HEK293 (cell line): ENCODE results near the gene NAV2.

Experiments used
- CTCF ChIA-PET: fragments of 350-600 bp; formaldehyde crosslinking; extraction: SDS; loops from one replicate; lab custom pipeline; 2021; ENCODE audit warnings: antibody characterized with exemption; lab: Yijun Ruan, JAX
- POLR2A ChIA-PET: fragments of 300-600 bp; formaldehyde crosslinking; extraction: SDS; loops from one replicate; lab custom pipeline; 2020; ENCODE audit warnings: antibody characterized with exemption, inconsistent platforms; lab: Yijun Ruan, JAX
- H3K27ac ChIP-seq: fragments of 200-500 bp; sonication (Bioruptor generic); 2 replicates; pipeline ENCODE4 v1.5.1; 2014; ENCODE audit warnings: low read depth, low read length, control low read depth, inconsistent platforms; ENCODE audit errors: extremely low read depth
- H3K36me3 ChIP-seq, 2 experiments: fragments of 200-500 bp in 1 of 2; sonication (Bioruptor generic) in 1 of 2; 1 replicate in 1 of 2; 2 replicates in 1 of 2; pipeline ENCODE4 v1.5.1; 2014 to 2017; ENCODE audit warnings: inconsistent platforms in 2 of 2, low read length in 2 of 2; ENCODE audit not compliant: control insufficient read depth in 2 of 2, insufficient read depth in 1 of 2
- H3K4me1 ChIP-seq: fragments of 200-500 bp; sonication (Bioruptor generic); 2 replicates; pipeline ENCODE4 v1.5.1; 2014; ENCODE audit warnings: mild to moderate bottlenecking, low read length, inconsistent platforms; ENCODE audit not compliant: control insufficient read depth, insufficient read depth
- H3K4me3 ChIP-seq: 2 replicates; pipeline ENCODE4 v1.5.1; 2011; ENCODE audit warnings: low read depth, mild to moderate bottlenecking, control low read depth, low read length, moderate library complexity
- H3K9me3 ChIP-seq: fragments of 200-500 bp; sonication (Bioruptor generic); 2 replicates; pipeline ENCODE4 v1.5.1; 2014; ENCODE audit warnings: low read depth, low read length, inconsistent platforms; ENCODE audit not compliant: control insufficient read depth, insufficient read depth
- BCL6B ChIP-seq: fragments of 450-650 bp; formaldehyde crosslinking; IDR thresholded peaks from 2 replicates; pipeline ENCODE4 v1.5.1; 2017; ENCODE audit warnings: missing biosample characterization, missing genetic modification characterization
- EGR2 ChIP-seq: fragments of 450-650 bp; formaldehyde crosslinking; IDR thresholded peaks from 2 replicates; pipeline ENCODE4 v1.5.1; 2016; ENCODE audit warnings: low read depth, missing biosample characterization, missing genetic modification characterization
- KLF10 ChIP-seq: fragments of 450-650 bp; IDR thresholded peaks from 2 replicates; pipeline ENCODE4 v1.5.1; 2018; ENCODE audit warnings: missing biosample characterization, mild to moderate bottlenecking, missing genetic modification characterization
- RBAK ChIP-seq: fragments of 450-650 bp; formaldehyde crosslinking; IDR thresholded peaks from 2 replicates; pipeline ENCODE4 v1.5.1; 2016; ENCODE audit warnings: missing biosample characterization, missing genetic modification characterization
- SCRT2 ChIP-seq: fragments of 450-650 bp; formaldehyde crosslinking; IDR thresholded peaks from 2 replicates; pipeline ENCODE4 v1.5.1; 2016; ENCODE audit warnings: missing biosample characterization, missing genetic modification characterization
- TSHZ1 ChIP-seq: fragments of 450-650 bp; formaldehyde crosslinking; IDR thresholded peaks from 2 replicates; pipeline ENCODE4 v1.5.1; 2016; ENCODE audit warnings: missing biosample characterization, missing genetic modification characterization, borderline replicate concordance
- ZBTB21 ChIP-seq: fragments of 450-650 bp; formaldehyde crosslinking; IDR thresholded peaks from 2 replicates; pipeline ENCODE4 v1.5.1; 2017; ENCODE audit warnings: missing biosample characterization, missing genetic modification characterization
- ZBTB8A ChIP-seq: fragments of 450-650 bp; formaldehyde crosslinking; IDR thresholded peaks from 2 replicates; pipeline ENCODE4 v1.5.1; 2016; ENCODE audit warnings: missing biosample characterization, missing genetic modification characterization
- ZFP3 ChIP-seq: fragments of 450-650 bp; formaldehyde crosslinking; IDR thresholded peaks from 2 replicates; pipeline ENCODE4 v1.5.1; 2016; ENCODE audit warnings: low read depth, missing biosample characterization, missing genetic modification characterization
- ZNF239 ChIP-seq: fragments of 450-650 bp; formaldehyde crosslinking; IDR thresholded peaks from 2 replicates; pipeline ENCODE4 v1.5.1; 2016; ENCODE audit warnings: missing biosample characterization, missing genetic modification characterization
- ZNF423 ChIP-seq: fragments of 450-650 bp; formaldehyde crosslinking; IDR thresholded peaks from 2 replicates; pipeline ENCODE4 v1.5.1; 2016; ENCODE audit warnings: missing biosample characterization, missing genetic modification characterization
- ZNF514 ChIP-seq: fragments of 450-650 bp; formaldehyde crosslinking; IDR thresholded peaks from 2 replicates; pipeline ENCODE4 v1.5.1; 2016; ENCODE audit warnings: missing biosample characterization, missing genetic modification characterization
- ZNF558 ChIP-seq: fragments of 450-650 bp; formaldehyde crosslinking; IDR thresholded peaks from 2 replicates; pipeline ENCODE4 v1.5.1; 2016; ENCODE audit warnings: missing biosample characterization, missing genetic modification characterization
- ZNF692 ChIP-seq: fragments of 450-650 bp; formaldehyde crosslinking; IDR thresholded peaks from 2 replicates; pipeline ENCODE4 v1.5.1; 2016; ENCODE audit warnings: missing biosample characterization, missing genetic modification characterization

Gene NAV2

GRCh38 chr11:20029193-20029592 is 316.6 kb downstream of the NAV2 start:
- peak; percentile 72; the same call in 1 of the 2 replicates for TF ChIP-seq ZNF692 (tag by site-specific recombination)
- no peak for TF ChIP-seq ZNF514 (tag by site-specific recombination)
- no peak for TF ChIP-seq SCRT2 (tag by site-specific recombination)
- no peak for TF ChIP-seq KLF10 (tag by site-specific recombination)
- TF ChIP-seq ZNF239, result no peak
- CTCF ChIA-PET, result interaction anchor here (1.0 to 2.4 kb wide), 3 partner anchors 72 to 98 kb away, joined by 3 to 9 read pairs (median 3); no protein-coding TSS in a partner anchor
- no peak overlapping the region for H3K4me3 ChIP-seq

GRCh38 chr11:20030472-20030871 is 317.8 kb downstream of the NAV2 start:
- H3K4me1 ChIP-seq, result peaks cover 14% of the 10 kb centered on the region; the same call in 1 of the 2 replicates
- no peaks in the 10 kb centered on the region for H3K9me3 ChIP-seq
- no peaks in the 10 kb centered on the region for H3K36me3 ChIP-seq
- H3K27ac ChIP-seq, result no peak overlapping the region
- CTCF ChIA-PET, result interaction anchor here (0.6 to 0.7 kb wide), 2 partner anchors 80 to 132 kb away, joined by 3 read pairs; no protein-coding TSS in a partner anchor
- no peak overlapping the region for H3K4me3 ChIP-seq
- POLR2A ChIA-PET, result no interaction called here
- no peak for TF ChIP-seq SCRT2 (tag by site-specific recombination)
- no peak for TF ChIP-seq ZNF423
- TF ChIP-seq ZNF558, result no peak
- TF ChIP-seq BCL6B (tag by site-specific recombination), result no peak
- TF ChIP-seq ZFP3 (tag by site-specific recombination), result no peak
- TF ChIP-seq TSHZ1 (tag by site-specific recombination), result no peak
- no peak for TF ChIP-seq RBAK (tag by site-specific recombination)
- TF ChIP-seq ZBTB8A (tag by site-specific recombination), result no peak
- TF ChIP-seq EGR2 (tag by site-specific recombination), result no peak
- TF ChIP-seq ZBTB21 (tag by site-specific recombination), result no peak
- TF ChIP-seq, all 188 proteins: peak for 0

More at GRCh38 chr11:20029193-20029592, 316.6 kb downstream of the NAV2 start:
- no peaks in the 10 kb centered on the region for H3K9me3 ChIP-seq
- peaks cover 12% of the 10 kb centered on the region; the same call in 1 of the 2 replicates for H3K4me1 ChIP-seq
- no peaks in the 10 kb centered on the region for H3K36me3 ChIP-seq
- POLR2A ChIA-PET, result no interaction called here
- H3K27ac ChIP-seq, result no peak overlapping the region
